Fibroblast of lung (primary cell): ENCODE measurements around the gene SIM1. TPM values are rescaled to one million over a fixed set of nuclear protein-coding genes. Genes with fewer than 3 reads are reported as not detected.

ENCODE experiments used
- DNase-seq, 2 donors: peaks; one replicate each; pipeline versions ENCODE4 v3.0.0 to v3.0.0-alpha.2; 2010; ENCODE audit warnings: low read depth in 2 of 2
- H2AFZ ChIP-seq: 2 replicates; pipeline ENCODE4 v1.5.1; 2012; ENCODE audit warnings: low read length, control low read depth, inconsistent platforms
- H3K27ac ChIP-seq: 2 replicates; pipeline ENCODE4 v1.5.1; 2011; ENCODE audit warnings: low read length, control low read depth; ENCODE audit not compliant: insufficient read depth
- H3K27me3 ChIP-seq: 2 replicates; pipeline ENCODE4 v1.5.1; 2011; ENCODE audit warnings: mild to moderate bottlenecking, low read length; ENCODE audit not compliant: control insufficient read depth, insufficient read depth
- H3K36me3 ChIP-seq: 2 replicates; pipeline ENCODE4 v1.5.1; 2011; ENCODE audit warnings: low read length; ENCODE audit not compliant: control insufficient read depth, insufficient read depth
- H3K4me1 ChIP-seq: 2 replicates; pipeline ENCODE4 v1.5.1; 2011; ENCODE audit warnings: low read length; ENCODE audit not compliant: control insufficient read depth, insufficient read depth; ENCODE audit errors: extremely low read depth
- H3K4me2 ChIP-seq: 2 replicates; pipeline ENCODE4 v1.5.1; 2011; ENCODE audit warnings: low read length, control low read depth; ENCODE audit not compliant: insufficient read depth; ENCODE audit errors: extremely low read depth
- H3K4me3 ChIP-seq, 4 experiments: fragments of 200-600 bp in 1 of 4; sonication (generic) in 1 of 4; replicated peaks in 1 of 4; 2 replicates each; pipeline ENCODE4 v1.5.1; 2011 to 2016; ENCODE audit warnings: low read length in 4 of 4, low read depth in 3 of 4, mild to moderate bottlenecking in 3 of 4, control low read depth in 2 of 4, inconsistent platforms in 1 of 4, mixed read lengths in 1 of 4; ENCODE audit not compliant: insufficient read depth in 1 of 4; ENCODE audit errors: control extremely low read depth in 1 of 4
- H3K79me2 ChIP-seq: 2 replicates; pipeline ENCODE4 v1.5.1; 2012; ENCODE audit warnings: mild to moderate bottlenecking, low read length, inconsistent platforms; ENCODE audit not compliant: control insufficient read depth, insufficient read depth
- H3K9ac ChIP-seq: 2 replicates; pipeline ENCODE4 v1.5.1; 2011; ENCODE audit warnings: mild to moderate bottlenecking, low read length, control low read depth; ENCODE audit not compliant: insufficient read depth
- H3K9me3 ChIP-seq: 2 replicates; pipeline ENCODE4 v1.5.1; 2012; ENCODE audit warnings: low read depth, low read length; ENCODE audit not compliant: control insufficient read depth, insufficient read depth
- H4K20me1 ChIP-seq: 2 replicates; pipeline ENCODE4 v1.5.1; 2011; ENCODE audit warnings: low read length; ENCODE audit not compliant: control insufficient read depth, insufficient read depth; ENCODE audit errors: extremely low read depth
- CTCF ChIP-seq, 2 donors: IDR thresholded peaks in 1 of 2; conservative IDR thresholded peaks in 1 of 2; 1 replicate in 1 of 2; 2 replicates in 1 of 2; pipeline ENCODE4 v1.5.1; 2011 to 2012; ENCODE audit warnings: low read length in 2 of 2, control low read depth in 1 of 2, inconsistent platforms in 1 of 2, low read depth in 1 of 2, mild to moderate bottlenecking in 1 of 2
- EZH2 ChIP-seq: IDR thresholded peaks from 2 replicates; pipeline ENCODE4 v1.5.1; 2012; ENCODE audit warnings: low read length, control low read depth, mild to moderate bottlenecking; ENCODE audit errors: missing control alignments
- polyA plus RNA-seq, 2 donors: library from polyadenylated mRNA; depleted of rRNA in 1 of 2; stranded (reverse) in 1 of 2; unstranded in 1 of 2; fragments of >200 nt; gene quantifications; 2 replicates each; pipeline ENCODE4 v1.2.1, GENCODE V29; 2011 to 2012; ENCODE audit warnings: missing spikeins in 1 of 2
- total RNA-seq: library from RNA; depleted of rRNA; stranded (reverse); fragments of >200 nt; gene quantifications from 2 replicates; pipeline ENCODE4 v1.2.1, GENCODE V29; 2014

The SIM1 gene
- total and polyA plus RNA-seq, 2 donors (not counting 1 experiment from before 2014, with no cell fraction given) = not detected

- no peak overlapping the region for H2AFZ ChIP-seq
Measured at GRCh38 chr6:100464162-100464851, 414 bp downstream of the SIM1 start.

GRCh38 chr6:100463630-100464161 lies 1.0 kb downstream of the SIM1 start:
- Histone ChIP-seq H3K4me1 (no peaks in the 10 kb centered on the region), H3K79me2 (no peaks in the 10 kb centered on the region), H3K4me3 (no peak overlapping the region), H4K20me1 (no peaks in the 10 kb centered on the region), H3K27me3 (peaks cover 84% of the 10 kb centered on the region), H3K9ac (no peak overlapping the region), H3K36me3 (no peaks in the 10 kb centered on the region), H3K9me3 (no peaks in the 10 kb centered on the region), H2AFZ (no peak overlapping the region), H3K27ac (no peak overlapping the region), H3K4me2 (no peak overlapping the region)
- TF ChIP-seq EZH2 (peak; percentile 65), CTCF (conservative IDR thresholded peaks at IDR 0.05 in 1 of 2, IDR thresholded peaks at IDR 0.05 in 1 of 2; ENCODE audit: low read depth in 1 of 2, low read length in 2 of 2) (no peak)
- DNase-seq = no peak

More at GRCh38 chr6:100464162-100464851, 414 bp downstream of the SIM1 start:
- DNase-seq = no peak
- peaks cover 84% of the 10 kb centered on the region for H3K27me3 ChIP-seq
- H3K9me3 ChIP-seq = no peaks in the 10 kb centered on the region
- no peaks in the 10 kb centered on the region for H3K36me3 ChIP-seq
- no peaks in the 10 kb centered on the region for H4K20me1 ChIP-seq
- no peaks in the 10 kb centered on the region for H3K4me1 ChIP-seq
- TF ChIP-seq EZH2 (peak; percentile 88), CTCF (conservative IDR thresholded peaks at IDR 0.05 in 1 of 2, IDR thresholded peaks at IDR 0.05 in 1 of 2; ENCODE audit: low read depth in 1 of 2, low read length in 2 of 2) (no peak)
- H3K79me2 ChIP-seq = no peaks in the 10 kb centered on the region
- no peak overlapping the region for H3K9ac ChIP-seq
- no peak overlapping the region for H3K4me3 ChIP-seq
- H3K27ac ChIP-seq = no peak overlapping the region
- peak overlapping the region; percentile 48 for H3K4me2 ChIP-seq

GRCh38 chr6:100462706-100463629 lies 1.8 kb downstream of the SIM1 start:
- Histone ChIP-seq H4K20me1 (no peaks in the 10 kb centered on the region), H3K27ac (no peak overlapping the region), H3K4me3 (no peak overlapping the region), H3K9ac (no peak overlapping the region), H3K27me3 (peaks cover 85% of the 10 kb centered on the region), H2AFZ (no peak overlapping the region), H3K4me2 (no peak overlapping the region), H3K79me2 (no peaks in the 10 kb centered on the region), H3K36me3 (no peaks in the 10 kb centered on the region), H3K4me1 (no peaks in the 10 kb centered on the region), H3K9me3 (no peaks in the 10 kb centered on the region)
- no peak for DNase-seq
- TF ChIP-seq CTCF (conservative IDR thresholded peaks at IDR 0.05 in 1 of 2, IDR thresholded peaks at IDR 0.05 in 1 of 2; ENCODE audit: low read depth in 1 of 2, low read length in 2 of 2) (no peak), EZH2 (no peak)
